ENCODE measurements around the gene SPOCK1.

- TF ChIP-seq, protein P1, sequence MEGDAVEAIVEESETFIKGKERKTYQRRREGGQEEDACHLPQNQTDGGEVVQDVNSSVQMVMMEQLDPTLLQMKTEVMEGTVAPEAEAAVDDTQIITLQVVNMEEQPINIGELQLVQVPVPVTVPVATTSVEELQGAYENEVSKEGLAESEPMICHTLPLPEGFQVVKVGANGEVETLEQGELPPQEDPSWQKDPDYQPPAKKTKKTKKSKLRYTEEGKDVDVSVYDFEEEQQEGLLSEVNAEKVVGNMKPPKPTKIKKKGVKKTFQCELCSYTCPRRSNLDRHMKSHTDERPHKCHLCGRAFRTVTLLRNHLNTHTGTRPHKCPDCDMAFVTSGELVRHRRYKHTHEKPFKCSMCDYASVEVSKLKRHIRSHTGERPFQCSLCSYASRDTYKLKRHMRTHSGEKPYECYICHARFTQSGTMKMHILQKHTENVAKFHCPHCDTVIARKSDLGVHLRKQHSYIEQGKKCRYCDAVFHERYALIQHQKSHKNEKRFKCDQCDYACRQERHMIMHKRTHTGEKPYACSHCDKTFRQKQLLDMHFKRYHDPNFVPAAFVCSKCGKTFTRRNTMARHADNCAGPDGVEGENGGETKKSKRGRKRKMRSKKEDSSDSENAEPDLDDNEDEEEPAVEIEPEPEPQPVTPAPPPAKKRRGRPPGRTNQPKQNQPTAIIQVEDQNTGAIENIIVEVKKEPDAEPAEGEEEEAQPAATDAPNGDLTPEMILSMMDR (conservative IDR thresholded peaks at IDR 0.05; ENCODE audit: low read depth, low read length): no peak
- TF ChIP-seq, protein P2, sequence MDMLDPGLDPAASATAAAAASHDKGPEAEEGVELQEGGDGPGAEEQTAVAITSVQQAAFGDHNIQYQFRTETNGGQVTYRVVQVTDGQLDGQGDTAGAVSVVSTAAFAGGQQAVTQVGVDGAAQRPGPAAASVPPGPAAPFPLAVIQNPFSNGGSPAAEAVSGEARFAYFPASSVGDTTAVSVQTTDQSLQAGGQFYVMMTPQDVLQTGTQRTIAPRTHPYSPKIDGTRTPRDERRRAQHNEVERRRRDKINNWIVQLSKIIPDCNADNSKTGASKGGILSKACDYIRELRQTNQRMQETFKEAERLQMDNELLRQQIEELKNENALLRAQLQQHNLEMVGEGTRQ (IDR thresholded peaks at IDR 0.05; ENCODE audit: low read depth, low read length): no peak
- no peak for TF ChIP-seq POLR2A (IDR thresholded peaks at IDR 0.05; ENCODE audit: low read depth, low read length)
- no peak for TF ChIP-seq MAFK (IDR thresholded peaks at IDR 0.05; ENCODE audit: low read depth, low read length)
- no peak for TF ChIP-seq MAZ (IDR thresholded peaks at IDR 0.05; ENCODE audit: borderline replicate concordance, low read depth, low read length)
- TF ChIP-seq, protein P3, sequence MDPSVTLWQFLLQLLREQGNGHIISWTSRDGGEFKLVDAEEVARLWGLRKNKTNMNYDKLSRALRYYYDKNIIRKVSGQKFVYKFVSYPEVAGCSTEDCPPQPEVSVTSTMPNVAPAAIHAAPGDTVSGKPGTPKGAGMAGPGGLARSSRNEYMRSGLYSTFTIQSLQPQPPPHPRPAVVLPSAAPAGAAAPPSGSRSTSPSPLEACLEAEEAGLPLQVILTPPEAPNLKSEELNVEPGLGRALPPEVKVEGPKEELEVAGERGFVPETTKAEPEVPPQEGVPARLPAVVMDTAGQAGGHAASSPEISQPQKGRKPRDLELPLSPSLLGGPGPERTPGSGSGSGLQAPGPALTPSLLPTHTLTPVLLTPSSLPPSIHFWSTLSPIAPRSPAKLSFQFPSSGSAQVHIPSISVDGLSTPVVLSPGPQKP (IDR thresholded peaks at IDR 0.05; ENCODE audit: borderline replicate concordance, low read depth, low read length): no peak
- TF ChIP-seq CHD1 (IDR thresholded peaks at IDR 0.05; ENCODE audit: low read depth, low read length): no peak
- TF ChIP-seq FOS (IDR thresholded peaks at IDR 0.05; ENCODE audit: low read depth, low read length): no peak
- no peak for TF ChIP-seq CEBPB (IDR thresholded peaks at IDR 0.05; ENCODE audit: low read depth, low read length)
- TF ChIP-seq RFX5 (IDR thresholded peaks at IDR 0.05; ENCODE audit: low read depth, low read length): no peak
- no peak for TF ChIP-seq MXI1 (IDR thresholded peaks at IDR 0.05; ENCODE audit: borderline replicate concordance, low read depth, low read length)
- no peak for TF ChIP-seq RAD21 (IDR thresholded peaks at IDR 0.05; ENCODE audit: low read length)
- no peak for TF ChIP-seq SMC3 (IDR thresholded peaks at IDR 0.05; ENCODE audit: low read depth, low read length)
These were observed 340.4 kb downstream of the SPOCK1 start for GRCh38 chr5:137158691-137159090.

Measured in IMR-90 (cell line).